Measurements from ENCODE around the gene SLC1A3.

SLC1A3 gene

DNA sequence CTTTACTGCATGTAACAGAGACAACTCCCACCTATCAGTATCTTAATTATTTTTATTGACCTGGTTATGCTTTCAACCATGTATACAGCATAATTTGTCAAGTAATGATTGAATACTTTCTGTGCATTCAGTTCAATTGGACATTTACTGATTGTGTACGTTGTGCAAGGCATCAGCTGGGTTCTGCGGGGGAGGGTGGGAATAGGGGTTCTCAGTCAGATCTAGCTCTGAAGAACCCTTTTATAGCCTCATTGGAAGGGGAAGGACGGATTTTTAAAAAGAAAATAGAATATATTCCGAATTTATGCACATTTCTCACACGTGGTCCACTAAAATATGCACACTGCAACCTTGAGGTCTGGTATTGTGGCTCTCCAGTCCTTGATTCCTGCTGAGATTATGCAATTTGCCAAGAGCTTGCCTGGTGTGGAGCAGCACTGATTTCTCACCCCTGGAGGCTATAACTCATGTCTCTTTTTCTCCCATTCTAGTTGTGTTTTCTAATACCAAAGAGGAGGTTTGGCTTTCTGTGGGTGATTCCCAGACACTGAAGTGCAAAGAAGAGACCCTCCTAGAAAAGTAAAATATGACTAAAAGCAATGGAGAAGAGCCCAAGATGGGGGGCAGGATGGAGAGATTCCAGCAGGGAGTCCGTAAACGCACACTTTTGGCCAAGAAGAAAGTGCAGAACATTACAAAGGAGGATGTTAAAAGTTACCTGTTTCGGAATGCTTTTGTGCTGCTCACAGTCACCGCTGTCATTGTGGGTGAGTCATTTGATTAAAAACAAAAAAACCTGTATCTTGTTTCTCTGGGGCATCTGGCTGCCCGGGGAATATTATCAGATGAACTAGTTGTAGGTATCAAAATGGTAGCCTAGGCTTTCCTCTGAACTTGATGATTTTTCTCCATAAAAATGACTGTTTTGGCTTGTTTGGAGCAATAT is 1.7 kb downstream of the SLC1A3 start:
- no peak overlapping the region for H3K27ac Mint-ChIP-seq
- no peaks in the 10 kb centered on the region for H3K9me3 Mint-ChIP-seq
- H3K4me1 Mint-ChIP-seq (ENCODE audit: low read depth) = peaks cover 15% of the 10 kb centered on the region
- no peak for DNase-seq (ENCODE audit: low spot score)
- peaks cover 57% of the 10 kb centered on the region for H3K27me3 Mint-ChIP-seq (ENCODE audit: low read depth)
- H3K4me3 Mint-ChIP-seq = no peak overlapping the region
- H3K36me3 Mint-ChIP-seq (ENCODE audit: low read depth) = no peaks in the 10 kb centered on the region

DNA sequence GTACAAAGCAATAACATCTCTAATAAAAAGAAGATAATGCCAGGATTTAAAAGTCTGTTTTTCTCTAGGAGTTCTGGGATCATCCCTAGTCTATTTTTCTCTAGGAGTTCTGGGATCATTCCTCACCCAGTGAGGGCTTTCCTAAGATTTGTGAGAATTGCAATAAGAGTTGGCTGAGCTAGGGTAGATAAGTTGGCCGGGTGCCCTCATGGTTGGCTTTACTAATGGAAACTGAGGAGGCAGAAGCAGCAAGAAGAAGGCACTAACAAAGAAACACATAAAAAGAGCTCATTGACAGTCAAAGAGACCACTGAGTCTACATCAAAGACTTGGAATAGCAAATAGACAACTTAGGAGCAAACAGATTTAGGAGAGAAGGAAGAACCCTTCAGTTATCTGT is 4.2 kb downstream of the SLC1A3 start:
- DNase-seq (ENCODE audit: low spot score) = no peak
- no peaks in the 10 kb centered on the region for H3K36me3 Mint-ChIP-seq (ENCODE audit: low read depth)
- no peak overlapping the region for H3K4me3 Mint-ChIP-seq
- H3K27ac Mint-ChIP-seq = no peak overlapping the region
- H3K4me1 Mint-ChIP-seq (ENCODE audit: low read depth) = peaks cover 15% of the 10 kb centered on the region
- H3K27me3 Mint-ChIP-seq (ENCODE audit: low read depth) = peaks cover 45% of the 10 kb centered on the region
- no peaks in the 10 kb centered on the region for H3K9me3 Mint-ChIP-seq

DNA sequence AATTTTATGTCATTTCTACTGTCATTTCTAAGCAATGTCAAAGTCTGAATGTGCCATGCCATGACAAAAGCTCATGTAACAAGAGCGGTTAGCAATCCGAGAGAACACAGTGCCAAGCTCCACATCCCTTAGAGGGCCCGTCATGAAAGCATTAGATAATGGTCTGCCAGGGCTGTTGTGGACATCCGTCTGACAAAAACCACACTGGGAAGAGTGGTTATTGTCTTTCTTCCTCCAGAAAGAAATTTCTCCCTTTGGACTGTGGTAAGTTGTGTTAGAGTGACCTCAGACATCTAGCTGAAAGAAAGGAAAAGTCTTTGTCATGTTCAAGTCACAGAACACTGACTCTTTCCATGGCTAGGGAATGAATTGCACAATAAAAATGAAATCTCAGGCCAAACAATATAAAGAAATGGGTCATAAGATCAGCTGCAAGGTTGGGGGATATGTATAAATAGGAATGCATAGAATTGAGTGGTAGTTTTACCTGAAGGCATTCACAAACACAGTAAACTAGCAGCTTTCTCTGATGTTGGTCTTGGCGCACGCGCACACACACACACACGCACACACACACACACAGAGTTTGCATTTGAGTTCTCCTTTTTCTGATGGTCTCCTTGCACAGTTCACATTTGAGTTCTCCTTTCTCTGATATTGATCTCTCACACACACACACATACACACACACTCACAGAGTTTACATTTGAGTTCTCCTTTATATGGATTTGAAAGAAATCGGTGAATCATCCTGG is 5.3 kb downstream of the SLC1A3 start:
- H3K27ac Mint-ChIP-seq = no peak overlapping the region
- H3K36me3 Mint-ChIP-seq (ENCODE audit: low read depth) = no peaks in the 10 kb centered on the region
- DNase-seq (ENCODE audit: low spot score) = no peak
- peaks cover 7% of the 10 kb centered on the region for H3K4me1 Mint-ChIP-seq (ENCODE audit: low read depth)
- H3K27me3 Mint-ChIP-seq (ENCODE audit: low read depth) = peaks cover 34% of the 10 kb centered on the region
- H3K9me3 Mint-ChIP-seq = no peaks in the 10 kb centered on the region
- no peak overlapping the region for H3K4me3 Mint-ChIP-seq

DNA sequence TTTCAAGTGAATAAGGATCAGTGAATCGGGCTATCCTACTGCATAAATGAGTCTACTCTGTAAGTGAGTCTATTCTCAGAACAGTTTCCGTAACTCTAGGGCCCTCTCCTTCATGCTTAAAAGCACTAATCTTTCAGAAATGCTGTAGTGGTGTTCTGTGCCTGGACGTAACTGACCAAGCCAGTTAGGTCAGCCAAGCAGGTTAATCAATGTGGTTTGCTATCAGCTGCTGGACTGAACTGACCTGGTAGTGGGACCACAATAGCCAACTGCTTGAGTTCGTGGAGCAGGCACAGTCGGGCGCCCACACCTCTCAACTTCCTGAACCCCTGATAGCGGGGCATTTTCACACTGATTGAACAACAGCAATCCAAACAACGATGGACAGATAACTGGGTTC is 6.8 kb downstream of the SLC1A3 start:
- Mint-ChIP-seq H3K4me3 (no peak overlapping the region), H3K9me3 (no peaks in the 10 kb centered on the region), H3K27me3 (ENCODE audit: low read depth) (peaks cover 20% of the 10 kb centered on the region), H3K27ac (no peak overlapping the region), H3K36me3 (ENCODE audit: low read depth) (no peaks in the 10 kb centered on the region), H3K4me1 (ENCODE audit: low read depth) (no peaks in the 10 kb centered on the region)
- DNase-seq (ENCODE audit: low spot score) = no peak

DNA sequence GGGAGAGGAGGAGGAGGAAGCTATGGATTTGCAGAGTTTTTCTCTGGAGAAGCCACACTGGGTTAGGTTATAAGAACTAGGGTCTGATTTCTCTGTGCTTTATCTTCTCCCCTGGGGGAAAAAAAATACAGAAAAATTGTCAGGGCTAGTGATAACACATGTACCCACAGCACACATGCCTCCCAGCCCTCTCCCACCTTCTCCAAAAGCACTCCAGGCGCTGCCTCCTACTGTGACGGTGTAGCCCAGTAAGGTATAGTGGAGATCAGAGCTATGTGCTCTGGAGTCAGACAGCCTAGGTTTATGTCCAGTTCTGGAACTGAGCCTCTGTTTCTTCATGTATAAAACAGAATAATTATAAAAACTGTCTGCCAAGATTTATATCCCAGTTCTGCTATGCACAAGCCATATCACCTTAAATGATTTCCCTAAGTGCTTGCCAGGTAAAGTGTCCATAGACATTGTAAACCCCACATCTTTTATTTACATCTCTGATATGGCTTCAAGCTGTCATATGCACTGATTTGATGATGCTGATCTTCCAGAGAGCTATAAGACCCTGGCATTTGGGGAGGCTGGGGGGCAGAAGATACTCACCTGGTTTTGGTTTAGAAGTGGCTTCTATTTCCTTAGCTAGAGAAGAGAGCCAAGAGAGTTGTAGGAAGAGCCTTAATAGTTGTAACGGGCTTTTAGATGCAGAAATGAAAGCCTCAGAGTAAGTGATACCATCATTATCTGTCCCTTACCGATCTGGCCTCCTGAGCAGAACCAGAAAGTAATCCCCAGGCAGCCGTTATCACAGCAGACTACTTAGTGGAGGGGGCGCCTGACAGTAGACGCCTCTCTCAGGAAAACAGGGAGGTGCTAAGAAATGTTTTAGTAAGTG is 7.6 kb downstream of the SLC1A3 start:
- H3K4me1 Mint-ChIP-seq (ENCODE audit: low read depth) = no peaks in the 10 kb centered on the region

DNA sequence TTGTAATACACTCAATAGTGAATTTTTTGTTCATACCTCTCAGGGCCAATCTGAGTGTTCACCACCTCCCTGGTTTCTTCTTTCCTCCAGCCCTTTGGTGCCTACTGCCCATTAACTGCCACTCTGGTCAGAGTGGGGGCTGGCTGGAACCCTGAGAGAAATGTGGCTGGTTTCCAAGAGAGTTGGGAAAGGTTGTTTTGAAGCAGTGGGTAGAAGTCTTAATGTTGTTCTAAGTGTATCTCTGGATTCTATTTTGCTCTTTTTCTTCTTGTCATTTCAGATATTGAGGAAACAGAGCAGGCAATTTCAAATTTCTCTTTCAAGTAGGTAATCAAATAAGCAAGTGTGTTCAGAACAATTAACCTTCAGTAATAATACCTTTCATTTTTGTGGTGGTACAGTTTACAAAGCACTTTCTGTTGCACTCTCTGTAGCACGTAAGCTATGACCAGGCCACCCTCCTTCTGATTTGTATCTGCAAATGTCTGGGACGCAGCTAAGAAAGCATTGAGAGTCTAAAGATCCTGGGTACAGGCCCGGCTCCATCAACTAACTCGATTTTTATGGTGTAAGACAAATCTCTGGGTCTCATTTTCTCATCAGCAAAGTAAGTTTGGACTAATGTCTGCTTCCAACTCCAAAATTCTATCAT is 8.4 kb downstream of the SLC1A3 start:
- no peak overlapping the region for H3K4me3 Mint-ChIP-seq
- H3K27ac Mint-ChIP-seq = no peak overlapping the region
- no peaks in the 10 kb centered on the region for H3K4me1 Mint-ChIP-seq (ENCODE audit: low read depth)
- H3K27me3 Mint-ChIP-seq (ENCODE audit: low read depth) = peaks cover 19% of the 10 kb centered on the region
- DNase-seq (ENCODE audit: low spot score) = no peak
- no peaks in the 10 kb centered on the region for H3K36me3 Mint-ChIP-seq (ENCODE audit: low read depth)
- no peaks in the 10 kb centered on the region for H3K9me3 Mint-ChIP-seq

More for the DNA sequence above, 7.6 kb downstream of the SLC1A3 start:
- no peak overlapping the region for H3K27ac Mint-ChIP-seq
- no peak overlapping the region for H3K4me3 Mint-ChIP-seq
- no peaks in the 10 kb centered on the region for H3K36me3 Mint-ChIP-seq (ENCODE audit: low read depth)
- H3K27me3 Mint-ChIP-seq (ENCODE audit: low read depth) = peaks cover 19% of the 10 kb centered on the region
- DNase-seq (ENCODE audit: low spot score) = no peak
- no peaks in the 10 kb centered on the region for H3K9me3 Mint-ChIP-seq

DNA sequence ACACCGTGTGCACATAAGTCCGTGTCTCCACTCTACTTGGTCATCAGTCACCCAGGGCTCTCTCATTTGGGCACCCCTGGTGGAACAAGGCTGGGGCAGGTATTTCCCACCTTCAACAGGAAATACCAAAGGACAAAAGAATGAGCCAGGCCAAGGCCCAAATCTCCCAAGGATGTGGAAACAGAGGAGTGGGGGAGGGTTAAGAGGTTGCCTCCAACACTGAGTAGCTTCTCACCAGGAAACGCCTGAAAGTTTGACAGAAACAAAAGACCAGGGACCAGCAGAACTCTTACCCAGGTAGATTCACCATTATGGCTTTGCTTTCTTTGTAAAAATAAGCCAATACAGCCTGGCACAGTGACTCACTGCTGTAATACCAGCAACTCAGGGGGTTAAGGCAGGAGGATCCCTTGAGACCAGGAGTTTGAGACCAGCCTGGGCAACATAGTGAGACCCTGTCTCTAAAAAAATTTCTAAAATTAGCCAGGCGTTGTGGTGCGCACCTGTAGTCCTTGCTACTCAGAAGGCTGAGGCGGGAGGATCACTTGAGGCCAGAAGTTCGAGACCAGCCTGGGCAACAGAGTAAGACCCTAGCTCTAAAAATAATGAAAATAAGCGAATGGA is 12.7 kb downstream of the SLC1A3 start:
- no peaks in the 10 kb centered on the region for H3K36me3 Mint-ChIP-seq (ENCODE audit: low read depth)
- no peak overlapping the region for H3K4me3 Mint-ChIP-seq
- DNase-seq (ENCODE audit: low spot score) = no peak
- peaks cover 21% of the 10 kb centered on the region for H3K27me3 Mint-ChIP-seq (ENCODE audit: low read depth)
- no peaks in the 10 kb centered on the region for H3K9me3 Mint-ChIP-seq
- no peak overlapping the region for H3K27ac Mint-ChIP-seq
- peaks cover 3% of the 10 kb centered on the region for H3K4me1 Mint-ChIP-seq (ENCODE audit: low read depth)

DNA sequence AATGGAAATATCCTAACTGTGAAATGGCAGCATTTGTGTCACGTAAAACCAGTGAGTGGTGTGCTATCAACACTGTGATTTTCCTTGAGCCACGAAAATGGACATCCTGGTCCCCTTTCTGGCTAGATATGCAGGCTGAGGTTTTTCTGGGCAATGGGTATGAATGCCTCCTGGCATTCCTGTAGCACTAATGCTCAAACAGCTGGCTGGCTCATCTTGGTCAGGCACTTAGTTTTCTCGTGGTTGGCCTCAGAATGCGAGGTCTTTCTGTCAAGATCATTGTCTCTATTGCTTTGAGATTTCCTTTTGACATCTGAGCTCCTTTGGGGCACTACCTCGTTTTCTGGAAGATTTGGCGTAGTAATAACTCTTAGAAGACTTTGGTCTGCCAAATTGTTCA is 15.6 kb downstream of the SLC1A3 start:
- Mint-ChIP-seq H3K4me1 (ENCODE audit: low read depth) (peaks cover 4% of the 10 kb centered on the region), H3K27me3 (ENCODE audit: low read depth) (peaks cover 26% of the 10 kb centered on the region), H3K4me3 (no peak overlapping the region), H3K27ac (no peak overlapping the region), H3K36me3 (ENCODE audit: low read depth) (no peaks in the 10 kb centered on the region), H3K9me3 (no peaks in the 10 kb centered on the region)
- no peak for DNase-seq (ENCODE audit: low spot score)

DNA sequence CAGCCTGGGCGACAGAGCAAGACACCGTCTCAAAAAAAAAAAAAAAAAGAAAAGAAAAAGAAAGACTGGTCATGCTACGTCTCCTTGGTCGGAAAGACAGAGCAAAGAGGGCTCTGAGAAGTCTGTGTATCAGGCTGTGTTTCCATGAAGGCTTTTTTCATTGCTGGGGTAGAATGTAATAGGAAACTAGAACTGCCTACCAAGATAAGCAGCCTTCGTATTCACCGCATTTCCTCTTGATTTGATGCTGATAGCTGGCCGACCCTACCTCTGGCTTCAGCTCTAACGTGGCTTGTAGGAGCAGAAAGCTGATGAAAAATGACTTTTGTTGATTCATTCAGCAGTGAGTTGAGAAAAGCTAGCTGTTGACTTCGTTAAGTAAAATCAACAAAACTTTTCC is 17.4 kb downstream of the SLC1A3 start:
- H3K27ac Mint-ChIP-seq = no peak overlapping the region
- no peak overlapping the region for H3K4me3 Mint-ChIP-seq
- peaks cover 23% of the 10 kb centered on the region for H3K27me3 Mint-ChIP-seq (ENCODE audit: low read depth)
- H3K9me3 Mint-ChIP-seq = no peaks in the 10 kb centered on the region
- H3K4me1 Mint-ChIP-seq (ENCODE audit: low read depth) = peaks cover 4% of the 10 kb centered on the region
- DNase-seq (ENCODE audit: low spot score) = no peak
- no peaks in the 10 kb centered on the region for H3K36me3 Mint-ChIP-seq (ENCODE audit: low read depth)

DNA sequence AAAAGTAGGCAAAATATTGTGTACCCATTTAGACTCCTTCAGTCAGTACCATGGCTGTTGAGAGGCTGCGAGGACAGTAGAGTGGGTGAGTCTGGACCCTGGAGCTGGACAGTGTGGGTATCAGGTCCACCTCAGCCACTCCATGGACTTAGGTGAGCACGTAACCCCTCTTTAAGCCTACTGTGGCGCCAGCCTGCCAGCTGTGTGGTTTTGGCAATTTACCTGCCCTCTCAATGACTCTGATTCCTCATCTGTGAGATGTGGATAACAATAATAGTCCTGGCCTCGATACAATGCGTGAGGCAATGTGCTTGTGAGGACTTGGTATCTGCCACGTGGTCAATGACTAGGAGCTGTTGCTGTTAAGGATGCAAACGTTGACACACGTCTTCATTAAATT is 17.9 kb downstream of the SLC1A3 start:
- no peak for DNase-seq (ENCODE audit: low spot score)
- H3K27ac Mint-ChIP-seq = no peak overlapping the region
- no peaks in the 10 kb centered on the region for H3K36me3 Mint-ChIP-seq (ENCODE audit: low read depth)
- peaks cover 27% of the 10 kb centered on the region for H3K27me3 Mint-ChIP-seq (ENCODE audit: low read depth)
- H3K4me3 Mint-ChIP-seq = no peak overlapping the region
- H3K4me1 Mint-ChIP-seq (ENCODE audit: low read depth) = peaks cover 4% of the 10 kb centered on the region
- H3K9me3 Mint-ChIP-seq = no peaks in the 10 kb centered on the region

DNA sequence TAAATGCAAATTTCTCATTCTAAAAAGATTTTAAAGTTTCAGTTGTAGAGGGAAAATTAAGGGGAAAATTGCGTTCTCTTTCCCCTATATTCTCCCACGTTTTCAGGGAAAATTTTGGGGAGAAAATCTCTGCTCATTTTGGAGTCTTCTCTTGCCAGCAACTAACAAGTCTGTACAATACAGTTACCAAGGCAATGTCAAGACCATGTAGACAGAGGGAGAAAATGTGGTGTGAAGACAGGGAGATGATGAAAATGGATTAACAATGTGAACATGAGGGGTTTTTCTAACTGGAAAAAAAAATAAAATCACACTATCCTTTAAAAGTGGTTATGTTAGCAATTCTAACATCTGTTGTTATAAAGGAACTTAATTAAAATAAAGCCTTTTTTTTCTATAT is 22.3 kb downstream of the SLC1A3 start:
- H3K27me3 Mint-ChIP-seq (ENCODE audit: low read depth) = peaks cover 29% of the 10 kb centered on the region
- H3K9me3 Mint-ChIP-seq = no peaks in the 10 kb centered on the region
- no peak for DNase-seq (ENCODE audit: low spot score)
- peaks cover 4% of the 10 kb centered on the region for H3K4me1 Mint-ChIP-seq (ENCODE audit: low read depth)
- no peak overlapping the region for H3K27ac Mint-ChIP-seq
- H3K4me3 Mint-ChIP-seq = no peak overlapping the region
- H3K36me3 Mint-ChIP-seq (ENCODE audit: low read depth) = no peaks in the 10 kb centered on the region

DNA sequence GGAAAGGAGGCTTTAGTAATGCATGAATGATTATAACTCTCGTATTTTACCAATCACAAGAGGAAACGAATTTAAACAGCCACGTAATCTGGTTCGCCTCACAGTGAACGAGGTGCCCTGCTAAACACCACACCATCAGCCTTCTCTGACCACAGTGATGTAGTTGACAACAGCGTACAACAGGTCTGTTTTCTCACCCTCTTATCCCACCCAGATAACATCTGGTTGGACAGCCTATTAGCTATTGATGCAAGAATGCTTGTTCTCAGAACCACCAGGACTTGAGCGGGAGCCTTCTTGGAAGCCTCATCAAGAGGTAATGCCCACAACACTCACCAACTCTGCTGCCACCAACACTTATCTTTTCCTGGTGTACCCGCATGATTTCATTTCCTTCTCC is 23.3 kb downstream of the SLC1A3 start:
- peaks cover 23% of the 10 kb centered on the region for H3K27me3 Mint-ChIP-seq (ENCODE audit: low read depth)
- no peak for DNase-seq (ENCODE audit: low spot score)
- H3K27ac Mint-ChIP-seq = no peak overlapping the region

More for the DNA sequence above, 23.3 kb downstream of the SLC1A3 start:
- Mint-ChIP-seq H3K4me1 (ENCODE audit: low read depth) (no peaks in the 10 kb centered on the region), H3K36me3 (ENCODE audit: low read depth) (no peaks in the 10 kb centered on the region), H3K9me3 (no peaks in the 10 kb centered on the region), H3K4me3 (no peak overlapping the region)

All from T-helper 2 cell treated with Interferon-gamma antibody and Interleukin-4, amounts not matched to agents 5 μg/mL and 100 μg/mL, for 36 hours (primary cell).